Peyer's patch (tissue), 4 donors: ENCODE data around the gene RASGRP4. TPM values are rescaled to one million over a fixed set of nuclear protein-coding genes. Genes with fewer than 3 reads are reported as not detected.

Experiments
- DNase-seq, 3 donors: peaks; one replicate each; pipeline ENCODE4 v3.0.0-alpha.2; 2017 to 2019
- H3K27ac ChIP-seq, 4 donors: fragments of 200-600 bp; sonication (generic); one replicate each; pipeline ENCODE4 v1.5.1; 2016 to 2019
- H3K27me3 ChIP-seq, 2 donors: fragments of 200-600 bp; sonication (generic); one replicate each; pipeline ENCODE4 v1.5.1; 2019
- H3K36me3 ChIP-seq, 3 donors: fragments of 200-600 bp; sonication (generic); one replicate each; pipeline ENCODE4 v1.5.1; 2016 to 2019
- H3K4me1 ChIP-seq, 4 donors: fragments of 200-600 bp; sonication (generic); one replicate each; pipeline ENCODE4 v1.5.1; 2016 to 2019
- H3K4me3 ChIP-seq, 4 donors: fragments of 200-600 bp; sonication (generic); 1 replicate in 3 of 4; 2 replicates in 1 of 4; pipeline ENCODE4 v1.5.1; 2016 to 2019; ENCODE audit warnings: mild to moderate bottlenecking in 1 of 4
- H3K9me3 ChIP-seq, 4 donors: fragments of 200-600 bp; sonication (generic); one replicate each; pipeline ENCODE4 v1.5.1; 2016 to 2019; ENCODE audit warnings: mild to moderate bottlenecking in 1 of 4
- CTCF ChIP-seq, 6 experiments: fragments of 450-650 bp in 4 of 6; fragments of 200-600 bp in 2 of 6; sonication (generic) in 1 of 6; IDR thresholded peaks; one replicate each; pipeline ENCODE4 v1.5.1; 2017 to 2019; ENCODE audit warnings: antibody characterized with exemption in 6 of 6, mild to moderate bottlenecking in 3 of 6, moderate library complexity in 1 of 6
- POLR2A ChIP-seq, 2 donors: fragments of 450-650 bp; IDR thresholded peaks; one replicate each; pipeline ENCODE4 v1.5.1; 2017; ENCODE audit warnings: antibody characterized with exemption in 2 of 2, mild to moderate bottlenecking in 2 of 2, moderate library complexity in 2 of 2
- total RNA-seq, 4 donors: library from RNA; depleted of rRNA; stranded (reverse); fragments of >200 nt; gene quantifications; one replicate each; pipeline ENCODE4 v1.1.0, GENCODE V29; 2016

RASGRP4 gene
- total RNA-seq, 4 donors from 2014 or later = 0.70 to 9.1 (median 1.7) TPM

GRCh38 chr19:38437295-38437694 lies 11.3 kb upstream of the RASGRP4 start:
- Histone ChIP-seq H3K27me3 (peaks cover 0 to 13% of the 10 kb centered on the region in 2 donors), H3K27ac (no peak overlapping the region), H3K9me3 (no peaks in the 10 kb centered on the region), H3K4me1 (no peaks in the 10 kb centered on the region), H3K36me3 (no peaks in the 10 kb centered on the region), H3K4me3 (no peak overlapping the region)
- TF ChIP-seq POLR2A (IDR thresholded peaks at IDR 0.05) (no peak), CTCF (IDR thresholded peaks at IDR 0.05) (no peak)
- DNase-seq = no peak

- no peak overlapping the region for H3K27ac ChIP-seq
- no peaks in the 10 kb centered on the region for H3K9me3 ChIP-seq
- DNase-seq = no peak
- no peak overlapping the region for H3K4me3 ChIP-seq
- TF ChIP-seq CTCF (IDR thresholded peaks at IDR 0.05) (no peak), POLR2A (IDR thresholded peaks at IDR 0.05) (no peak)
- H3K27me3 ChIP-seq = peaks cover 0 to 13% of the 10 kb centered on the region in 2 donors
- H3K4me1 ChIP-seq = no peaks in the 10 kb centered on the region
- no peaks in the 10 kb centered on the region for H3K36me3 ChIP-seq
Measured at GRCh38 chr19:38434549-38435051, 8.6 kb upstream of the RASGRP4 start.

GRCh38 chr19:38433268-38433733 lies 7.3 kb upstream of the RASGRP4 start, which contains the start of gene RYR1:
TSS of gene RYR1 (plus strand) at chr19:38433691. CDS start at chr19:38433830, 139 bp downstream.
- Histone ChIP-seq H3K4me1 (no peaks in the 10 kb centered on the region), H3K9me3 (no peaks in the 10 kb centered on the region), H3K36me3 (no peaks in the 10 kb centered on the region), H3K27me3 (peaks cover 0 to 13% of the 10 kb centered on the region in 2 donors), H3K4me3 (peak within 1 kb of the TSS in 2 of 4 donors; percentile 18 to 23), H3K27ac (no peak within 1 kb of the TSS)
- peak in 2 of 3 donors; percentile 48 to 77 for DNase-seq
- TF ChIP-seq CTCF (IDR thresholded peaks at IDR 0.05) (no peak), POLR2A (IDR thresholded peaks at IDR 0.05) (no peak)

- H3K9me3 ChIP-seq = no peaks in the 10 kb centered on the region
- H3K4me1 ChIP-seq = peaks cover 0 to 8% (median 0%) of the 10 kb centered on the region in 4 donors
- TF ChIP-seq CTCF (IDR thresholded peaks at IDR 0.05) (no peak), POLR2A (IDR thresholded peaks at IDR 0.05) (no peak)
- H3K27ac ChIP-seq = no peak overlapping the region
- peaks cover 0 to 13% of the 10 kb centered on the region in 2 donors for H3K27me3 ChIP-seq
- H3K36me3 ChIP-seq = no peaks in the 10 kb centered on the region
- no peak for DNase-seq
- H3K4me3 ChIP-seq = no peak overlapping the region
Measured at GRCh38 chr19:38430931-38431330, 4.9 kb upstream of the RASGRP4 start.

- Histone ChIP-seq H3K4me3 (no peak overlapping the region), H3K27me3 (peaks cover 0 to 13% of the 10 kb centered on the region in 2 donors)
Measured at GRCh38 chr19:38429811-38430156, 3.8 kb upstream of the RASGRP4 start.

More at GRCh38 chr19:38429811-38430156, 3.8 kb upstream of the RASGRP4 start:
- peaks cover 0 to 10% (median 0%) of the 10 kb centered on the region in 4 donors for H3K4me1 ChIP-seq
- H3K9me3 ChIP-seq = no peaks in the 10 kb centered on the region
- no peak overlapping the region for H3K27ac ChIP-seq
- TF ChIP-seq CTCF (IDR thresholded peaks at IDR 0.05) = no peak
- TF ChIP-seq POLR2A (IDR thresholded peaks at IDR 0.05) = no peak
- no peak for DNase-seq
- H3K36me3 ChIP-seq = no peaks in the 10 kb centered on the region
